GM23338 (cell line): Measurements from ENCODE around the gene HIF3A. TPM values are rescaled to one million over a fixed set of nuclear protein-coding genes. Genes with fewer than 3 reads are reported as not detected.

Experiments used
- ATAC-seq: fragments of 200-7000 bp; cut with Tn5 transposase; 3 replicates; pipeline ENCODE4 v1.9.1; 2020
- DNase-seq: peaks from one replicate; pipeline ENCODE4 v3.0.0-alpha.2; 2015; ENCODE audit warnings: low spot score
- H2AFZ ChIP-seq: fragments of 200-600 bp; sonication (generic); 2 replicates; pipeline ENCODE4 v1.8.0; 2016; ENCODE audit warnings: antibody characterized with exemption, mild to moderate bottlenecking, moderate library complexity
- H3F3A ChIP-seq: fragments of 200-600 bp; sonication (generic); replicated peaks from 2 replicates; pipeline ENCODE4 v1.8.0; 2017; ENCODE audit warnings: antibody characterized with exemption, mixed run types, low read depth
- H3K27ac ChIP-seq: fragments of 200-600 bp; sonication (generic); 2 replicates; pipeline ENCODE4 v1.6.1; 2016; ENCODE audit warnings: low read depth
- H3K27me3 ChIP-seq: fragments of 200-600 bp; sonication (generic); 2 replicates; pipeline ENCODE4 v1.8.0; 2016; ENCODE audit warnings: mild to moderate bottlenecking, mixed run types, moderate library complexity; ENCODE audit not compliant: insufficient read depth
- H3K36me3 ChIP-seq: fragments of 200-600 bp; sonication (generic); 2 replicates; pipeline ENCODE4 v1.8.0; 2016; ENCODE audit warnings: mild to moderate bottlenecking; ENCODE audit not compliant: insufficient read depth
- H3K4me1 ChIP-seq: fragments of 200-600 bp; sonication (generic); 2 replicates; pipeline ENCODE4 v1.8.0; 2016; ENCODE audit warnings: mild to moderate bottlenecking, moderate library complexity; ENCODE audit not compliant: insufficient read depth
- H3K4me2 ChIP-seq: fragments of 200-600 bp; sonication (generic); 2 replicates; pipeline ENCODE4 v1.7.1; 2017; ENCODE audit warnings: mixed run types
- H3K4me3 ChIP-seq: fragments of 200-600 bp; sonication (generic); 2 replicates; pipeline ENCODE4 v1.6.1; 2016; ENCODE audit warnings: mixed run types
- H3K79me2 ChIP-seq: fragments of 200-600 bp; sonication (generic); replicated peaks from 2 replicates; pipeline ENCODE4 v1.8.0; 2017; ENCODE audit warnings: mild to moderate bottlenecking; ENCODE audit not compliant: insufficient read depth
- H3K9me2 ChIP-seq: fragments of 200-600 bp; sonication (generic); 2 replicates; pipeline ENCODE4 v1.8.0; 2017; ENCODE audit not compliant: insufficient read depth
- H4K20me1 ChIP-seq: fragments of 200-600 bp; sonication (generic); replicated peaks from 2 replicates; pipeline ENCODE4 v1.8.0; 2017; ENCODE audit warnings: mild to moderate bottlenecking; ENCODE audit not compliant: insufficient read depth
- H3K27ac Mint-ChIP-seq: 2 replicates; pipeline ENCODE4 v1.8.0; 2020; ENCODE audit warnings: inconsistent platforms, mild to moderate bottlenecking, moderate library complexity, mixed read lengths
- H3K27me3 Mint-ChIP-seq: 3 replicates; pipeline ENCODE4 v1.8.0; 2022; ENCODE audit warnings: low read depth, mild to moderate bottlenecking, moderate library complexity, mixed read lengths, inconsistent platforms; ENCODE audit not compliant: insufficient read depth, poor library complexity
- H3K36me3 Mint-ChIP-seq: 3 replicates; pipeline ENCODE4 v1.8.0; 2021; ENCODE audit warnings: low read depth, mild to moderate bottlenecking, inconsistent platforms, moderate library complexity, mixed read lengths
- H3K4me1 Mint-ChIP-seq: 3 replicates; pipeline ENCODE4 v1.8.0; 2020; ENCODE audit warnings: mild to moderate bottlenecking, inconsistent platforms, mixed read lengths
- H3K4me3 Mint-ChIP-seq: 3 replicates; pipeline ENCODE4 v1.8.0; 2021; ENCODE audit warnings: moderate library complexity, mild to moderate bottlenecking, inconsistent platforms, mixed read lengths
- H3K9me3 Mint-ChIP-seq: 3 replicates; pipeline ENCODE4 v1.8.0; 2020; ENCODE audit warnings: moderate library complexity, mild to moderate bottlenecking, inconsistent platforms, mixed read lengths
- CTCF ChIP-seq, 2 experiments: fragments of 200-600 bp in 1 of 2; sonication (generic) in 1 of 2; conservative IDR thresholded peaks; 2 replicates each; pipeline versions ENCODE4 v1.5.1 to v1.6.1; 2016 to 2017; ENCODE audit warnings: antibody characterized with exemption in 2 of 2, low read depth in 2 of 2, mild to moderate bottlenecking in 2 of 2, moderate library complexity in 1 of 2
- EZH2 ChIP-seq: fragments of 200-600 bp; sonication (generic); IDR thresholded peaks from one replicate; pipeline ENCODE4 v1.8.0; 2017; ENCODE audit warnings: antibody characterized with exemption, mild to moderate bottlenecking, low read depth; ENCODE audit not compliant: unreplicated experiment
- EZH2phosphoT487 ChIP-seq: fragments of 200-600 bp; sonication (generic); IDR thresholded peaks from one replicate; pipeline ENCODE4 v1.8.1; 2018; ENCODE audit warnings: antibody characterized with exemption; ENCODE audit not compliant: unreplicated experiment
- NANOG ChIP-seq: IDR thresholded peaks from 2 replicates; pipeline ENCODE4 v1.6.1; 2016; ENCODE audit warnings: antibody characterized with exemption, borderline replicate concordance
- POLR2AphosphoS5 ChIP-seq: IDR thresholded peaks from 2 replicates; pipeline ENCODE4 v1.6.1; 2016; ENCODE audit warnings: antibody characterized with exemption, low read depth
- polyA plus RNA-seq: library from polyadenylated mRNA; unstranded; fragments of >200 nt; fragmentation: Nextera tagmentation; extraction: Ambion mirVana; gene quantifications from 2 replicates; pipeline ENCODE4 v1.2.1, GENCODE V29; 2016
- total RNA-seq: library from RNA; depleted of rRNA; stranded (reverse); fragments of >200 nt; shearing (Covaris generic); gene quantifications from 2 replicates; pipeline ENCODE4 v1.2.3, GENCODE V29; 2014
- TF ChIP-seq, protein P1 (sequence below): fragments of 250-450 bp; sonication (Bioruptor Pico); IDR thresholded peaks from 2 replicates; pipeline ENCODE4 v1.5.0; 2020; ENCODE audit warnings: mild to moderate bottlenecking, moderate library complexity

Gene HIF3A
- total and polyA plus RNA-seq, 2 experiments from 2014 or later = 20.4 to 70.5 TPM

GRCh38 chr19:46357846-46358583, 61.2 kb downstream of the HIF3A start (continued):
- TF ChIP-seq, protein P1, sequence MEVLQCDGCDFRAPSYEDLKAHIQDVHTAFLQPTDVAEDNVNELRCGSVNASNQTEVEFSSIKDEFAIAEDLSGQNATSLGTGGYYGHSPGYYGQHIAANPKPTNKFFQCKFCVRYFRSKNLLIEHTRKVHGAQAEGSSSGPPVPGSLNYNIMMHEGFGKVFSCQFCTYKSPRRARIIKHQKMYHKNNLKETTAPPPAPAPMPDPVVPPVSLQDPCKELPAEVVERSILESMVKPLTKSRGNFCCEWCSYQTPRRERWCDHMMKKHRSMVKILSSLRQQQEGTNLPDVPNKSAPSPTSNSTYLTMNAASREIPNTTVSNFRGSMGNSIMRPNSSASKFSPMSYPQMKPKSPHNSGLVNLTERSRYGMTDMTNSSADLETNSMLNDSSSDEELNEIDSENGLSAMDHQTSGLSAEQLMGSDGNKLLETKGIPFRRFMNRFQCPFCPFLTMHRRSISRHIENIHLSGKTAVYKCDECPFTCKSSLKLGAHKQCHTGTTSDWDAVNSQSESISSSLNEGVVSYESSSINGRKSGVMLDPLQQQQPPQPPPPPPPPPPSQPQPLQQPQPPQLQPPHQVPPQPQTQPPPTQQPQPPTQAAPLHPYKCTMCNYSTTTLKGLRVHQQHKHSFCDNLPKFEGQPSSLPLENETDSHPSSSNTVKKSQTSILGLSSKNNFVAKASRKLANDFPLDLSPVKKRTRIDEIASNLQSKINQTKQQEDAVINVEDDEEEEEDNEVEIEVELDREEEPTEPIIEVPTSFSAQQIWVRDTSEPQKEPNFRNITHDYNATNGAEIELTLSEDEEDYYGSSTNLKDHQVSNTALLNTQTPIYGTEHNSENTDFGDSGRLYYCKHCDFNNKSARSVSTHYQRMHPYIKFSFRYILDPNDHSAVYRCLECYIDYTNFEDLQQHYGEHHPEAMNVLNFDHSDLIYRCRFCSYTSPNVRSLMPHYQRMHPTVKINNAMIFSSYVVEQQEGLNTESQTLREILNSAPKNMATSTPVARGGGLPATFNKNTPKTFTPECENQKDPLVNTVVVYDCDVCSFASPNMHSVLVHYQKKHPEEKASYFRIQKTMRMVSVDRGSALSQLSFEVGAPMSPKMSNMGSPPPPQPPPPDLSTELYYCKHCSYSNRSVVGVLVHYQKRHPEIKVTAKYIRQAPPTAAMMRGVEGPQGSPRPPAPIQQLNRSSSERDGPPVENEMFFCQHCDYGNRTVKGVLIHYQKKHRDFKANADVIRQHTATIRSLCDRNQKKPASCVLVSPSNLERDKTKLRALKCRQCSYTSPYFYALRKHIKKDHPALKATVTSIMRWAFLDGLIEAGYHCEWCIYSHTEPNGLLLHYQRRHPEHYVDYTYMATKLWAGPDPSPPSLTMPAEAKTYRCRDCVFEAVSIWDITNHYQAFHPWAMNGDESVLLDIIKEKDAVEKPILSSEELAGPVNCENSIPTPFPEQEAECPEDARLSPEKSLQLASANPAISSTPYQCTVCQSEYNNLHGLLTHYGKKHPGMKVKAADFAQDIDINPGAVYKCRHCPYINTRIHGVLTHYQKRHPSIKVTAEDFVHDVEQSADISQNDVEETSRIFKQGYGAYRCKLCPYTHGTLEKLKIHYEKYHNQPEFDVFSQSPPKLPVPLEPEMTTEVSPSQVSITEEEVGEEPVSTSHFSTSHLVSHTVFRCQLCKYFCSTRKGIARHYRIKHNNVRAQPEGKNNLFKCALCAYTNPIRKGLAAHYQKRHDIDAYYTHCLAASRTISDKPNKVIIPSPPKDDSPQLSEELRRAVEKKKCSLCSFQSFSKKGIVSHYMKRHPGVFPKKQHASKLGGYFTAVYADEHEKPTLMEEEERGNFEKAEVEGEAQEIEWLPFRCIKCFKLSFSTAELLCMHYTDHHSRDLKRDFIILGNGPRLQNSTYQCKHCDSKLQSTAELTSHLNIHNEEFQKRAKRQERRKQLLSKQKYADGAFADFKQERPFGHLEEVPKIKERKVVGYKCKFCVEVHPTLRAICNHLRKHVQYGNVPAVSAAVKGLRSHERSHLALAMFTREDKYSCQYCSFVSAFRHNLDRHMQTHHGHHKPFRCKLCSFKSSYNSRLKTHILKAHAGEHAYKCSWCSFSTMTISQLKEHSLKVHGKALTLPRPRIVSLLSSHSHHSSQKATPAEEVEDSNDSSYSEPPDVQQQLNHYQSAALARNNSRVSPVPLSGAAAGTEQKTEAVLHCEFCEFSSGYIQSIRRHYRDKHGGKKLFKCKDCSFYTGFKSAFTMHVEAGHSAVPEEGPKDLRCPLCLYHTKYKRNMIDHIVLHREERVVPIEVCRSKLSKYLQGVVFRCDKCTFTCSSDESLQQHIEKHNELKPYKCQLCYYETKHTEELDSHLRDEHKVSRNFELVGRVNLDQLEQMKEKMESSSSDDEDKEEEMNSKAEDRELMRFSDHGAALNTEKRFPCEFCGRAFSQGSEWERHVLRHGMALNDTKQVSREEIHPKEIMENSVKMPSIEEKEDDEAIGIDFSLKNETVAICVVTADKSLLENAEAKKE (CRISPR knock-in tag) = no peak
- no peak for TF ChIP-seq EZH2phosphoT487
- TF ChIP-seq POLR2AphosphoS5 = no peak
- no peak for TF ChIP-seq NANOG
- TF ChIP-seq EZH2 = no peak
- TF ChIP-seq CTCF (conservative IDR thresholded peaks at IDR 0.05; ENCODE audit: low read depth in 2 of 2) = no peak

GRCh38 chr19:46361915-46362314, 65.1 kb downstream of the HIF3A start:
- no peaks in the 10 kb centered on the region for H3K9me3 Mint-ChIP-seq
- DNase-seq (no peak), ATAC-seq (no peak)
- Histone ChIP-seq H3K4me2 (no peak overlapping the region), H3F3A (no peaks in the 10 kb centered on the region; the same call in 1 of the 2 replicates), H3K4me1 (no peaks in the 10 kb centered on the region), H3K79me2 (peaks cover 86% of the 10 kb centered on the region), H3K36me3 (peaks cover 27% of the 10 kb centered on the region), H3K27me3 (no peaks in the 10 kb centered on the region), H2AFZ (no peak overlapping the region), H3K4me3 (no peak overlapping the region), H3K27ac (no peak overlapping the region), H4K20me1 (peaks cover 26% of the 10 kb centered on the region), H3K9me2 (no peaks in the 10 kb centered on the region)
- H3K27ac Mint-ChIP-seq = no peak overlapping the region
- peaks cover 49% of the 10 kb centered on the region for H3K36me3 Mint-ChIP-seq
- peaks cover 6% of the 10 kb centered on the region; the same call in 1 of the 3 replicates for H3K4me1 Mint-ChIP-seq
- peaks cover 6% of the 10 kb centered on the region for H3K27me3 Mint-ChIP-seq
- H3K4me3 Mint-ChIP-seq = no peak overlapping the region
- TF ChIP-seq NANOG = no peak
- TF ChIP-seq, protein P1 (CRISPR knock-in tag) = no peak
- no peak for TF ChIP-seq EZH2
